Measurements from ENCODE around the gene DYNC1H1. TPM values are rescaled to one million over a fixed set of nuclear protein-coding genes. Genes with fewer than 3 reads are reported as not detected.

DYNC1H1 gene
- total RNA-seq, 1 donor from 2014 or later, result 499 TPM

GRCh38 chr14:102007916-102008418 lies 43.6 kb downstream of the DYNC1H1 start:
- Histone ChIP-seq H3K9me3 (no peaks in the 10 kb centered on the region), H3K36me3 (peaks cover 15 to 100% of the 10 kb centered on the region in 2 donors), H3K4me1 (no peaks in the 10 kb centered on the region), H3K27ac (no peak overlapping the region), H3K4me3 (no peak overlapping the region), H3K27me3 (no peaks in the 10 kb centered on the region)
- intact Hi-C loops (cut with DNase I), result no loop called here
- no peak for DNase-seq (ENCODE audit: extremely low spot score in 2 of 2)
- no peak for TF ChIP-seq POLR2A (IDR thresholded peaks at IDR 0.05)
- TF ChIP-seq POLR2AphosphoS5 (IDR thresholded peaks at IDR 0.05; ENCODE audit: insufficient read depth in 1 of 2, low read depth in 1 of 2), result no peak
- TF ChIP-seq, protein P1, sequence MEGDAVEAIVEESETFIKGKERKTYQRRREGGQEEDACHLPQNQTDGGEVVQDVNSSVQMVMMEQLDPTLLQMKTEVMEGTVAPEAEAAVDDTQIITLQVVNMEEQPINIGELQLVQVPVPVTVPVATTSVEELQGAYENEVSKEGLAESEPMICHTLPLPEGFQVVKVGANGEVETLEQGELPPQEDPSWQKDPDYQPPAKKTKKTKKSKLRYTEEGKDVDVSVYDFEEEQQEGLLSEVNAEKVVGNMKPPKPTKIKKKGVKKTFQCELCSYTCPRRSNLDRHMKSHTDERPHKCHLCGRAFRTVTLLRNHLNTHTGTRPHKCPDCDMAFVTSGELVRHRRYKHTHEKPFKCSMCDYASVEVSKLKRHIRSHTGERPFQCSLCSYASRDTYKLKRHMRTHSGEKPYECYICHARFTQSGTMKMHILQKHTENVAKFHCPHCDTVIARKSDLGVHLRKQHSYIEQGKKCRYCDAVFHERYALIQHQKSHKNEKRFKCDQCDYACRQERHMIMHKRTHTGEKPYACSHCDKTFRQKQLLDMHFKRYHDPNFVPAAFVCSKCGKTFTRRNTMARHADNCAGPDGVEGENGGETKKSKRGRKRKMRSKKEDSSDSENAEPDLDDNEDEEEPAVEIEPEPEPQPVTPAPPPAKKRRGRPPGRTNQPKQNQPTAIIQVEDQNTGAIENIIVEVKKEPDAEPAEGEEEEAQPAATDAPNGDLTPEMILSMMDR (IDR thresholded peaks at IDR 0.05), result no peak

DNA sequence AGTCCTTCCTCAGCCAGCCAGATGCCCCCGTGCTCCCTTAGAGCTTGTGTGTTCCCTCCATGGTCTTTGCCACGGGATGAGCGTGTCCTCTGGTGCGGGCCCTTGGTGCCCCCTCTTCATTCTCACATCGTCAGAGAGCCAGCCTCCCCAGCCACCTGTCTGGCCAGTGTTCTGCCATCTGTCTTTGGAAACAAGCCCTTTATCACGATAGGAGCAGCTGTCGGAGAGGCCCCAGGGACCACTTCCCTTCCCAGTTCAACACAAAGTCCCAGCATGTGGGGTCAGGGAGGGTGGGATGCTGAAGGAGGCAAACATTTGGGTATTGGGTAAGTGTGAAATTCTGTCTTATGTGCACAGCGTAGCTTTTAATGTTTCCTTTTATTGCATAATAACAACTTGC lies 44.5 kb downstream of the DYNC1H1 start:
- Histone ChIP-seq H3K27me3 (no peaks in the 10 kb centered on the region), H3K4me1 (no peaks in the 10 kb centered on the region), H3K9me3 (no peaks in the 10 kb centered on the region), H3K4me3 (no peak overlapping the region), H3K27ac (no peak overlapping the region), H3K36me3 (peaks cover 15 to 100% of the 10 kb centered on the region in 2 donors)
- no peak for TF ChIP-seq POLR2AphosphoS5 (IDR thresholded peaks at IDR 0.05; ENCODE audit: insufficient read depth in 1 of 2, low read depth in 1 of 2)
- TF ChIP-seq POLR2A (IDR thresholded peaks at IDR 0.05), result no peak
- TF ChIP-seq, protein P1 (IDR thresholded peaks at IDR 0.05), result no peak
- DNase-seq (ENCODE audit: extremely low spot score in 2 of 2), result no peak
- intact Hi-C loops (cut with DNase I), result no loop called here

DNA sequence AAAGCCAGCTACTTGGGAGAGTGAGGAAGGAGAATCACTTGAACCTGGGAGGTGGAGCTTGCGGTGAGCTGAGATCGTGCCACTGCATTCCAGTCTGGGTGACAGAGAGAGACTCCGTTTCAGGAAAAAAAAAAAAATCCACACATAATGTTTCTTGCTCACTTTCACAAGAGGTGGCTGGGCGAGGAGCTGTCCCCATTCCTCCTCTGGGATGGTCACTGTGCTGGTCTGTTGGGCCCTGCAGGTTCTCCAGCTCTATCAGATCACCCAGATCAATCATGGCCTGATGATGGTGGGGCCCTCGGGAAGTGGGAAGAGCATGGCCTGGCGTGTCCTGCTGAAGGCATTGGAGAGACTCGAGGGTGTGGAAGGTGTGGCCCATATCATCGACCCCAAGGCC lies 47.3 kb downstream of the DYNC1H1 start:
- no peak for DNase-seq (ENCODE audit: extremely low spot score in 2 of 2)
- TF ChIP-seq POLR2AphosphoS5 (IDR thresholded peaks at IDR 0.05; ENCODE audit: insufficient read depth in 1 of 2, low read depth in 1 of 2), result no peak
- Histone ChIP-seq H3K9me3 (no peaks in the 10 kb centered on the region), H3K36me3 (peaks cover 14 to 100% of the 10 kb centered on the region in 2 donors), H3K4me3 (no peak overlapping the region), H3K27me3 (no peaks in the 10 kb centered on the region), H3K4me1 (no peaks in the 10 kb centered on the region), H3K27ac (no peak overlapping the region)
- intact Hi-C loops (cut with DNase I), result no loop called here

DNA sequence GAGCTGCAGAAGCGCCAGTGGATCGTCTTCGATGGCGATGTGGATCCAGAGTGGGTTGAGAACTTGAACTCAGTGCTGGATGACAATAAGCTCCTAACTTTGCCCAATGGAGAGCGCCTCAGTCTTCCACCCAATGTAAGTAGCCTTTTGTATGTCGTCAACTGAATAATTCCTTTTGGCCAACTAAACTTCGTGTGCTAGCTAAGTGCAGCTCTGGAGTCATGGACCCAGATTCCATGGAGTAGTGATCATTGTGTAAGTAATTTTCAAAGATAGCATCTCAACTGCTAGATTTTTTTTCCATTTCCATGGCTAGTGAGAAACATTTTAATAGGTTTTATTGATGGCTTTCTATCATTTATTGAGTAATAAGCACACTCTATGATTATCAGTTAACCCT lies 48.0 kb downstream of the DYNC1H1 start:
- Histone ChIP-seq H3K27me3 (no peaks in the 10 kb centered on the region), H3K36me3 (peaks cover 11 to 100% of the 10 kb centered on the region in 2 donors), H3K4me1 (no peaks in the 10 kb centered on the region), H3K4me3 (no peak overlapping the region), H3K9me3 (no peaks in the 10 kb centered on the region), H3K27ac (no peak overlapping the region)
- intact Hi-C loops (cut with DNase I), result no loop called here
- TF ChIP-seq POLR2AphosphoS5 (IDR thresholded peaks at IDR 0.05; ENCODE audit: insufficient read depth in 1 of 2, low read depth in 1 of 2), result no peak
- TF ChIP-seq, protein P1 (IDR thresholded peaks at IDR 0.05), result no peak
- no peak for TF ChIP-seq POLR2A (IDR thresholded peaks at IDR 0.05)
- no peak for DNase-seq (ENCODE audit: extremely low spot score in 2 of 2)

- DNase-seq (ENCODE audit: extremely low spot score in 2 of 2), result no peak
- Histone ChIP-seq H3K27me3 (no peaks in the 10 kb centered on the region), H3K36me3 (peaks cover 8 to 100% of the 10 kb centered on the region in 2 donors), H3K4me1 (no peaks in the 10 kb centered on the region), H3K9me3 (no peaks in the 10 kb centered on the region), H3K4me3 (no peak overlapping the region), H3K27ac (no peak overlapping the region)
- intact Hi-C loops (cut with DNase I), result no loop called here
- no peak for TF ChIP-seq POLR2AphosphoS5 (IDR thresholded peaks at IDR 0.05; ENCODE audit: insufficient read depth in 1 of 2, low read depth in 1 of 2)
- TF ChIP-seq, protein P1 (IDR thresholded peaks at IDR 0.05), result no peak
- TF ChIP-seq POLR2A (IDR thresholded peaks at IDR 0.05), result no peak
These were observed 49.4 kb downstream of the DYNC1H1 start for GRCh38 chr14:102013669-102014200.
